Fibroblast of skin of back (primary cell): ENCODE data around the gene ZNF236.
"Not testable (repeated sequence)": the region's sequence is repeated elsewhere in the genome, so short reads cannot be mapped to it uniquely, and the experiment has no call there.

Experiments
- DNase-seq: peaks from one replicate; pipeline ENCODE4 v3.0.0-alpha.2; 2013

Gene ZNF236

GRCh38 chr18:76914314-76914713 lies 92.0 kb downstream of the ZNF236 start:
- no peak for DNase-seq

GRCh38 chr18:76914796-76915195 lies 92.4 kb downstream of the ZNF236 start:
- DNase-seq, result no peak

- DNase-seq, result no peak
Measured at GRCh38 chr18:76915456-76915855, 93.1 kb downstream of the ZNF236 start.

- DNase-seq, result no peak
Measured at GRCh38 chr18:76920974-76921373, 98.6 kb downstream of the ZNF236 start.

- peak; percentile 42 for DNase-seq
Measured at GRCh38 chr18:76922107-76922506, 99.8 kb downstream of the ZNF236 start.

- peak; percentile 29 for DNase-seq
Measured at GRCh38 chr18:76923485-76924085, 101.2 kb downstream of the ZNF236 start.

GRCh38 chr18:76925501-76925900 lies 103.1 kb downstream of the ZNF236 start:
- DNase-seq, result no peak

- no peak for DNase-seq
Measured at GRCh38 chr18:76927223-76927725, 104.9 kb downstream of the ZNF236 start.

GRCh38 chr18:76928179-76928868 lies 106.0 kb downstream of the ZNF236 start:
- DNase-seq, result no peak

GRCh38 chr18:76931171-76931570 lies 108.8 kb downstream of the ZNF236 start:
- no peak for DNase-seq

- DNase-seq, result peak; percentile 2
Measured at GRCh38 chr18:76932026-76932819, 109.9 kb downstream of the ZNF236 start.

GRCh38 chr18:76935722-76936337 lies 113.5 kb downstream of the ZNF236 start:
- no peak for DNase-seq

- DNase-seq, result no peak
Measured at GRCh38 chr18:76936877-76937276, 114.5 kb downstream of the ZNF236 start.

GRCh38 chr18:76937597-76937996 lies 115.2 kb downstream of the ZNF236 start:
- peak; percentile 23 for DNase-seq

GRCh38 chr18:76938619-76939018 lies 116.3 kb downstream of the ZNF236 start:
- no peak for DNase-seq

GRCh38 chr18:76941284-76941683 lies 118.9 kb downstream of the ZNF236 start:
- DNase-seq, result no peak

- peak; percentile 8 for DNase-seq
Measured at GRCh38 chr18:76943542-76944339, 121.4 kb downstream of the ZNF236 start.

GRCh38 chr18:76944346-76944745 lies 122.0 kb downstream of the ZNF236 start:
- not testable (repeated sequence) for DNase-seq

- DNase-seq, result no peak
Measured at GRCh38 chr18:76948345-76948744, 126.0 kb downstream of the ZNF236 start.

GRCh38 chr18:76951456-76952247 lies 129.3 kb downstream of the ZNF236 start:
- DNase-seq, result no peak

GRCh38 chr18:76952747-76953146 lies 130.4 kb downstream of the ZNF236 start:
- no peak for DNase-seq
